Measurements from ENCODE around the gene EIF4A3.

- TF ChIP-seq, protein P1, sequence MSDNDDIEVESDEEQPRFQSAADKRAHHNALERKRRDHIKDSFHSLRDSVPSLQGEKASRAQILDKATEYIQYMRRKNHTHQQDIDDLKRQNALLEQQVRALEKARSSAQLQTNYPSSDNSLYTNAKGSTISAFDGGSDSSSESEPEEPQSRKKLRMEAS (IDR thresholded peaks at IDR 0.05; ENCODE audit: low read depth): no peak
- TF ChIP-seq MXI1 (IDR thresholded peaks at IDR 0.05; ENCODE audit: low read depth, low read length) (no peak), EP300 (IDR thresholded peaks at IDR 0.05; ENCODE audit: borderline replicate concordance in 1 of 2, low read depth in 1 of 2, low read length in 1 of 2) (no peak)
- TF ChIP-seq, protein P2, sequence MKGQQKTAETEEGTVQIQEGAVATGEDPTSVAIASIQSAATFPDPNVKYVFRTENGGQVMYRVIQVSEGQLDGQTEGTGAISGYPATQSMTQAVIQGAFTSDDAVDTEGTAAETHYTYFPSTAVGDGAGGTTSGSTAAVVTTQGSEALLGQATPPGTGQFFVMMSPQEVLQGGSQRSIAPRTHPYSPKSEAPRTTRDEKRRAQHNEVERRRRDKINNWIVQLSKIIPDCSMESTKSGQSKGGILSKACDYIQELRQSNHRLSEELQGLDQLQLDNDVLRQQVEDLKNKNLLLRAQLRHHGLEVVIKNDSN (IDR thresholded peaks at IDR 0.05; ENCODE audit: borderline replicate concordance, low read depth): no peak
- TF ChIP-seq, protein P3, sequence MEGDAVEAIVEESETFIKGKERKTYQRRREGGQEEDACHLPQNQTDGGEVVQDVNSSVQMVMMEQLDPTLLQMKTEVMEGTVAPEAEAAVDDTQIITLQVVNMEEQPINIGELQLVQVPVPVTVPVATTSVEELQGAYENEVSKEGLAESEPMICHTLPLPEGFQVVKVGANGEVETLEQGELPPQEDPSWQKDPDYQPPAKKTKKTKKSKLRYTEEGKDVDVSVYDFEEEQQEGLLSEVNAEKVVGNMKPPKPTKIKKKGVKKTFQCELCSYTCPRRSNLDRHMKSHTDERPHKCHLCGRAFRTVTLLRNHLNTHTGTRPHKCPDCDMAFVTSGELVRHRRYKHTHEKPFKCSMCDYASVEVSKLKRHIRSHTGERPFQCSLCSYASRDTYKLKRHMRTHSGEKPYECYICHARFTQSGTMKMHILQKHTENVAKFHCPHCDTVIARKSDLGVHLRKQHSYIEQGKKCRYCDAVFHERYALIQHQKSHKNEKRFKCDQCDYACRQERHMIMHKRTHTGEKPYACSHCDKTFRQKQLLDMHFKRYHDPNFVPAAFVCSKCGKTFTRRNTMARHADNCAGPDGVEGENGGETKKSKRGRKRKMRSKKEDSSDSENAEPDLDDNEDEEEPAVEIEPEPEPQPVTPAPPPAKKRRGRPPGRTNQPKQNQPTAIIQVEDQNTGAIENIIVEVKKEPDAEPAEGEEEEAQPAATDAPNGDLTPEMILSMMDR (IDR thresholded peaks at IDR 0.05): no peak
Measured at GRCh38 chr17:80084773-80085172, 62.2 kb downstream of the EIF4A3 start.
